Tongue (tissue), 2 donors: ENCODE data around the gene GADD45G. TPM values are rescaled to one million over a fixed set of nuclear protein-coding genes. Genes with fewer than 3 reads are reported as not detected.

Source experiments
- DNase-seq: peaks from one replicate; pipeline ENCODE4 v3.0.0-alpha.2; 2015
- total RNA-seq: library from RNA; depleted of rRNA; stranded (reverse); fragments of >200 nt; gene quantifications from one replicate; pipeline ENCODE4 v1.2.3, GENCODE V29; 2014

GADD45G gene
- total RNA-seq, 1 donor from 2014 or later, result 22.2 TPM

DNA sequence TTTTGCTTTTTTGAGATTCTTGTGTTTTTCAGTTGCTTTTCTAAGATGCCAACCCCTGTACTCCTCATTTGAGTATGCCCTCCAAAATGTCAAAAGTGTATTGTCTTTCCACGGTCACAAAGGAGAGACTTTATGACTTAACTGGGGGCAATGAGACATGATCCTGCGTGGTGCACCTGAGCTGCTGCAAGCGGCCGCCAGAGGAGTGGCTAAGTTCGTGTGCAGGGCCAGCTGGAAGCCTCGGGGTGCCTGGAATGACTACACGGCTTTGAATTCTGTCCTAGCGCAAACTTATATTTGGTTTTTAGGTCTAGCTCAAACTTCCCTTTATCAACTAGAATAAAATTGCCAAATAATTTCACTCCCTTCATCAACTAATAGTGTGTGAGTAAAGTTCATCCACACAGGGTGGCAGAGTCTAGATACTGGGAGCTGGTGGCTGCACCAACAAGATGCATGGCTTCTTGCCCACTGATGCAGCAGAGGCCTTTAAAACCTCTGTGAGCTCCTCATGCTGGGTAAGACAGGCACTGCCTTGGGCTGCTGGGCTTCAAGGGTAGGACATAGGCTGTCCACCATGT lies 4.7 kb downstream of the GADD45G start:
- DNase-seq, result no peak

- DNase-seq, result no peak
Measured at GRCh38 chr9:89610391-89610925, 5.6 kb downstream of the GADD45G start.

DNA sequence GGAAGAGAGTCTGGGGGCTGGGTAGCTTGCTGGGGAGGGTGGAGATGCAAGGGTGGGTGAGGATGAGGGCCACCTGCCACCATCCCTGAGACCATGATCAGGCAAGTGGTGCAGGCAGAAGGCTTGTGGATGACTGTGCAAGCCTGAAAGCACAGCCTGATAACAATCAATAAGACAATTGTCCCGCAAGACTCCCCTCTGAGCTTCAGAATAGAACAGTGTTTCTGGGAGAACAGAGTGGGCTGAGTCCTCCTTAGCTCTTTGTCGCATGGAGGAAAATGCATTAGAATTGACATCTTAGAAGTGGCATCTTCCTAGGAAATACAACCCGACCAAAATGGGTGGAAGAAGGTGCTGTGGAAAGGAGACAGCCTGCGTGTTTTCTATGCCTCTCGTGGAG lies 6.6 kb downstream of the GADD45G start:
- DNase-seq, result no peak

DNA sequence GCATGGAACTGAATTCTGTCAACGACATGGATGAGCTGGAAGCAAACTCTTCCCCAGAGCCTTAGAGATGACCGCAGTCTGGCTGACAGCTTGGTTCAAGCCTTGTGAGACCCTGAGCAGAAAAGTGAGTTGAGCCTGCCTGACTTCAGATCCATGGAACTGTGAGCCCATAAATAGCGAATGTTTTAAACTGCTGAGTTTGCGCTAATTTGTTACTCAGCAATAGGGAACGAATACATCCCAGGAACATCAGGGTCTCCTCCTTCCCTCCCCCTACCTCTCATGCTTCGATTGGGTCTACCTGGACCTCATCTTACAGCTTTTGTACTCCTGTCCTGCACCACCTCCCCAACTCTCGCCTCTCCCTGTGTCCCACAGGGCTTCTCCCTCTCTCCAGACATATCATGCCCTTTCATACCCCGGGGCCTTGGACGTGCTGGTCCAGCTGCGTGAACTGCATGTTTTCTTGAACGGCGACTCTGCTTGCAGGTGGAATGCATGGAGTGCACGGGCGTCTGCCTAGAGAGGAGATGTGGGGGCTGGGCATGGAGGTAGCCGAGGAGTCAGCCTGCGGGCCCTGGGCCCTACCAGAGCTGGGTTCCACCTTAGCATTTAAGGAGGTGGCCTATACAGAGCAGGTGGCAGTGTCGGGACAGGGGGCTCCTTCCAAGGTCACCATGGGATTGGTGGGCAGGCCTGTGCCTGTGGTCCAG lies 7.9 kb downstream of the GADD45G start:
- no peak for DNase-seq

DNA sequence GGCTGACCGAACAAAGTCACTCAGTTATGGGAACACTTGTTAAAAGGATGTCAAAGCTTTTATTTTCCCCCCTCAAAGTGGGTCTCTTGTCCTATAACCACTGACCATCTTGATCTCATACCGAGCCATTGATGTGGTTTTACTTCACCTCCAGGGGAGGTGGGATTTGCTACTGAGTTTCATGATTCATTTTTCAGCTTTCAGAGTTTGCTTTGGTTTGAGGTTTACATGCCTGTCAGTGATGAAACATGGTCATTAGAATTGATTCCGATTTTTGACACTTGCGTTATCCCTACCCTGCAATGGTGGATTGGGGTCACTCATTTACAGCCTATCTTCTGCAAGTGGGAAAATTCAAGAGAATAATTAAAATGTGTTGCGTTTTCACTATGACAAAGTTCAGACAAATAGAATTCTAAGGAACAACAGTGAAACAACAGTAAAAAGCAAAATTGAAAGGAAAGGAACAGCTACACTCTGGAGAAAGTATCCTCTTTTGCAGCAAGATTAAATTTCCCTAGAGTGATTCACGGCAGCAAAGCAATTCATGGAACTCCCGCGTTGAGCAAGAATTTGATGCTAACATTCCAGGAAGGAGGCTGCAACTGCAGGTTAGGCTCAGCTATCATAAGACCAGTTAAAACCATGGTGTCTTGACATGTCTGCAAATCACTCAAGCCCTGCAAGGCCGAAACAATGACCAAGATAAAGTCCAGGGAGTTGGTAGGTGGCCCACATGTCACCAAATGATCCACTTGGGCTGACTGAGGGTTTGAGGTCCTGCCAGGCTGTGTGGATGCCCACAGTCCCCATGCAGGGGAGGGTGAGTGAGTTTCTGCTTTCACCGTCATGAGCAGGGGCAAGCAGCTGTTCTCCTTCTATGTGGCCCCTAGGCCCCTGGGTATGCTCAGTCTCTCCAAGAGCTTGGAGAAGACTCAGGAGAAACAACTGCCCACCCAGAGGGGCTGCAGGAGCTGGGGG lies 9.4 kb downstream of the GADD45G start:
- no peak for DNase-seq

DNA sequence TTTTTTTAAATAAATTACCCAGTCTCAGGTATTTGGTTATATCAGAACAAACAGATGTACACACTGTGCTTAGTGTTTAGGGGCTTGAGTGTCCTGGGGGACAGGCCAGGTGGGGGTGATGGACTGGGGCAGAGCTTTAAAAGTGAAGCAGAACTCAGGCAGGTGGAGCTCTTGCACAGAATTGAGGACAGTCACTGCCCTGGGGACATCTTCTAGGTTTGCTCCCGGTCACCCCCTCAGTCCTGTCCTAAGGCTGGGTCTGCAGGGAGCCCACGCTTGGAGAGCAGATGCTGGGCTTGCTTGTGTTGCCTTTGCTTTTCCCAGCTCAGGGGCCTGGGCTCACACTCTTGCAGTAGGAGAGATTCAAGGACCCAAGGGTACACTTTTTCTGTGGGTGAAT lies 10.8 kb downstream of the GADD45G start:
- no peak for DNase-seq

DNA sequence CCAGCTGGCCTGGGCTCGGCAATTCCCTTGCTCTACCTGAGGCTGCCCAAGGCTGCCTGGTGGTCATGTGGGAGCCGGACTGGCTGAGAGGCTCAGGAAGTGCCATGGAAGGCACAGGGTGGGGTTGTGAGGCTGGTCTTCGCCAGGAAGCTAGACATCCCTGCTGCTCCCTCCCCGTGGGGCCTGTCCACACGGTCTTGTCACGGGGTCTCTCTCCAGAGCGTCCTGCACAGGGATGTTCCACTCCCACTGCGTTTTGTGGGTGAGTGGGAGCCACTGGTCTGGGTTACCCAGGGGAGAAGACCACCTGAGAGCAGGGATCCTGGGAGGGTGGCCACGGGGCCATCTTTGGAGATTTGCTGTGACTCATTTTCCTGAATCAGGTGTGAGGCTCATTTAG lies 11.6 kb downstream of the GADD45G start:
- no peak for DNase-seq

DNA sequence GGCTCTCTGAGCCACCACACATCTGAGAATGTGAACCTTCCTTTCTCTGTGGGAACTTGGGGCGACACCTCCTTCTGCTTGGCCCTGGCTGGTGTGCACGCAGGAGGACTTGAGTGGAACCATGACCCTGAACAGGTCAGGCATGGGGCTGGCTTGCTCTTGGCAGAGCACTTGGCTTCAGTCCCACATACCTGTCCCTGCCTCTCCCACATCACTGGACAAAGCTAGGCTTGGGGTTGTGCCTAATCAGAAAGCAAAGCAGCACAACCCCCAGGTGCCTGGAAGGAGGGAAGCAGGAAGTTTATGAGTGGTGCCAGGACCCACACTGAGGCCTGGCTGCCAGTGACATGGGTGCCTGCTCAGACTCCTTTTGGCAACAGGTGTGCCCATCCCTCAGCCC lies 13.2 kb downstream of the GADD45G start:
- no peak for DNase-seq

DNA sequence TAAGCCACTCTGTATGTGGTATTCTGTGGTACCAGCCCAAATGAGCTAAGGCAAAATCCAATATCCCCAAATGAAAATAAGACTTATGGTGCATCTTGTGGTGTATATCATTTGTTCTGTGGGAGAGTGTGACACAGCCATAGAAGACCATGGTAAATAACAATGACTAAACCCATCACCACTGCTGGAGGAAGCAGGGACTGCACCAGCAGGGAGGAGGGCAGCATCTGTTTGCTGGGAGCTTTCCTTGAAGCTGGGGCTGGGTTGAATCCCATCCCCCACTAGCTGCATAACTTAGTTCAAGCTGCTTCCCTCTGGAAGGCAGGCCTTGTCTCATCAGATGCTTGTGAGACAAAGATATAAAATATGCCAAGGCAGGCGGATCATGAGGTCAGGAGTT lies 14.2 kb downstream of the GADD45G start:
- DNase-seq, result no peak

GRCh38 chr9:89619424-89620138 lies 14.8 kb downstream of the GADD45G start:
- no peak for DNase-seq

GRCh38 chr9:89621031-89621430 lies 16.2 kb downstream of the GADD45G start:
- no peak for DNase-seq

GRCh38 chr9:89621676-89622075 lies 16.9 kb downstream of the GADD45G start:
- DNase-seq, result no peak

DNA sequence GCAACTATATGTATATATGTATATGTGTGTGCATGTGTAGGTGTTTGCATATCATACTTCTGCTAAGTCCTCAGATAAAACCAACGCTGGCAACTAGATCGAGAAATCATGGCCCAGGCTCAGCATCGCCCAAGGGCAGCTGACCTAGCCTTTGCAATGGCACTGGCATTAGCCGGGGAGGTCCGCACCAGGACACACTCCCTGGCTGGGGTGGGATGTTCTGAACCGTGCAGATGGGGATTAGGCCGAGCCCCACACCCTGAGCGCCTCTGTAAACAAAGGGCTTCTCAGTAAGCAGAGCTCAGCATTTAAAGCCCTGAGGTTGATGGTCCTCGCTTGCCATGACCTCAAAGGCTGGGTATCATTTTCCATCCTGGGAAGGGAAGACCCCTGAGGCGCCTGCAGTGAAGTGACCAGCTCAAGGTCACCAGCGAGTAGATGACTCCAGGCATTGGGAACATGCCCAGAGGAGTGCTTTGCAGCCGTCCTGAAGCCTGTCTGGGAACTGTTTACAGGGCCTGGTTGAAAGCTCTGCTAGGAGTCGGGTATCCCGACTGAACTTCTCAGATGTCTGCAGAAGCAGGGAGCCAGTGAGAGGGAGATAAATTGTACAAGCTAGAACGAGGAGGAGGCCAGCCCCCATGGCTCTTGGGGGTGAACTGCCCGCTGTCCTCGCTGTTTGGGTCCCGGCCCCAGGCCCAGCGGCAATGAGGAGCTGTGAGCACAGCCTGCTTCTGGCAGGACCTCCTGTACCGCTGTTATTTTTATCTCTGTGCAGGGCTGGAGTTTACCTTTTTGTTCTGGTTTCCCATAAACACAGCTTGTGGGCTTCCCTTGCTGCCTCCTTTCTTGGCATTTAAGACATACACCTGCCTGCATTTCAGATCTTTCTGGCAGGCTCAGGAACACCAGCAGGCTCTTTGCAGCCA lies 18.4 kb downstream of the GADD45G start:
- peak; percentile 61 for DNase-seq

GRCh38 chr9:89623925-89624420 lies 19.2 kb downstream of the GADD45G start:
- DNase-seq, result no peak

DNA sequence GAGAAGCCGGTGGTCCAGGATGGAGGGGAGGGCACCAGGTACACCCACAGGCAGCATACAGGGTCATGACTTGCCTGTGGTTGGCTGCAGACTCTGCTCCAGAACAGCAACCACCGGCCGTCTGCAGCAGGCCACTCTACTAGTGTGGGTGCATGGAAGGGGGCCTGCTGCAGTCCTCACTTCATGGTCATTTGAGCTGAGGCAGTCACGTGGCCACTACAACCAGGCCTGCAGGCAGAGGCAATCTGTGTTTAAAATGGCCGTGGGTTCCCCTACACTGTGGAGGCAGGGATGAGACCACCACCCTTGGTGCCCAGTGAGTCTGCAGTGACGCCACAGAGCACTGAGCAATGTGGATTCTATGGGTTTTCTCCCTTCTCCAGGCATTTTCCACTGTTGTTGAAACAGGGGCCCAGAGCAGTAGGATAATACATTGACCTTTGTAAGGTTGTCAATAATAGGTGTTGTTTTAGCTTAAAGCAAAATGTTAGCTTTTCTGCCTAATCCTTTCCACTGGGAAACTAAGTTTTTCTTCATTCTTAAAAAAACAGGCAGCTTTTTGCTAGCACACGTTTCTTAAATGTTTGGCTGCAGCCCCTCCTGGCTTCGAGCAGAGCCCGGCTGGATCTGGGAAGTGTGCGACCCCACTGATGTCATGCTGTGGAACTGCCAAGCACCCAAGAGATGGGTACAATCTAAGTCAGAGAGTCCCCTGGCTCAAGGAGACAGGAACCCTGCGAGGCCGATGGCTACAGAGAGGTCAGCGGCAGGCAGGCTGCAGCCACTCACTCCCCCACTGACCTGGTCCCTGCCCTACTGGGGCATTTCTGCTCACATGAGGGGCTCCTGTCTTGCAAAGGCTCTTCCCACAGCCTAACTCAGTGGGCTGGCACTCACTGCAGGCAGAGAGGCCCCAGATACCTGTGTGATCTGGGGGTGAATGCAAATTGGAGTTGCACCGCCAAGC lies 21.2 kb downstream of the GADD45G start:
- DNase-seq, result no peak

GRCh38 chr9:89626741-89627265 lies 22.0 kb downstream of the GADD45G start:
- no peak for DNase-seq

- DNase-seq, result no peak
Measured at GRCh38 chr9:89628601-89629000, 23.8 kb downstream of the GADD45G start.

GRCh38 chr9:89629081-89629976 lies 24.5 kb downstream of the GADD45G start:
- DNase-seq, result no peak
